ENCODE measurements around the gene MLLT3. TPM values are rescaled to one million over a fixed set of nuclear protein-coding genes. Genes with fewer than 3 reads are reported as not detected.

The MLLT3 gene
- total RNA-seq, 2 donors from 2014 or later: 37.2 to 47.1 TPM

GRCh38 chr9:20646656-20647055, 24.4 kb upstream of the MLLT3 start:
- H3K36me3 Mint-ChIP-seq (ENCODE audit: low read depth): no peaks in the 10 kb centered on the region
- peaks cover 7% of the 10 kb centered on the region for H3K4me1 Mint-ChIP-seq
- no peak overlapping the region for H3K4me3 Mint-ChIP-seq

DNA sequence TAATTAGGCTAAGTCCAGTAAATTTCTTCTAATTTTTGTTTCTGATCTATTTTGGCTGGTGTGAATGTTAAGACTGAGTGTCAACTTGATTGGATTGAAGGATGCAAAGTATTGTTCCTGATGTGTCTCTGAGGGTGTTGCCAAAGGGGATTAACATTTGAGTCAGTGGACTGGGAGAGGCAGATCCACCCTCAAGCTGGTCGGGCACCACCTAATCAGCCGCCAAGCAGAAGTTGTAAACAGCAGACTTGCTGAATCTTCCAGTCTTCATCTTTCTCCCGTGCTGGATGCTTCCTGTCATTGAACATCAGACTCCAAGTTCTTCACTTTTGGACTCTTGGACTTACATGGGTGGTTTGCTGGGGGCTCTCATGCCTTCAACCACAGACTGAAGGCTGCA, 21.4 kb upstream of the MLLT3 start:
- H3K27ac Mint-ChIP-seq: no peak overlapping the region
- peaks cover 17% of the 10 kb centered on the region for H3K4me1 Mint-ChIP-seq
- H3K4me3 Mint-ChIP-seq: no peak overlapping the region
- no peak for ATAC-seq
- H3K9me3 ChIP-seq (ENCODE audit: control insufficient read depth, low read length, poor library complexity, severe bottlenecking): no peaks in the 10 kb centered on the region
- DNase-seq: no peak
- no peaks in the 10 kb centered on the region for H3K36me3 Mint-ChIP-seq (ENCODE audit: low read depth)
- H3K27me3 Mint-ChIP-seq: peaks cover 24% of the 10 kb centered on the region

More at GRCh38 chr9:20646656-20647055, 24.4 kb upstream of the MLLT3 start:
- no peak for ATAC-seq
- DNase-seq: no peak
- H3K9me3 ChIP-seq (ENCODE audit: control insufficient read depth, low read length, poor library complexity, severe bottlenecking): no peaks in the 10 kb centered on the region
- Mint-ChIP-seq H3K27me3 (peaks cover 17% of the 10 kb centered on the region), H3K27ac (no peak overlapping the region)

DNA sequence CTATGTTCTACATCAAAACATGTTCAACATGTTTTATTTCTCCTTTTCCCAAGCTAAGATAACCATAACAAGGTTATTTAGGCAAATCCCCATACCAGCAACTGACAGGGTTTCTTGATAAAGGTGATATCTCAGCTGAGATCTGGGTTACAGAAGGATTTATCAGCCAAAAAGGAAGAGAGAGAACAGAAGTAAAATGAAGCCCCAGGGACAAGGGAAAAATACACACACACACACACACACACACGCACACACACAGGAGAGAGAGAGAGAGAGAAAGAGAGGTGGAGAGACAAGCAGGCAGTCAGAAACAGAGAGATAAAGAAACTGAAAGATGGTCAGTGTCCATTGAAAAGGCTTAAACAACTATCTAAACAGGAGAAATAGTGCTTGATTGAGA, 19.7 kb upstream of the MLLT3 start:
- Mint-ChIP-seq H3K27ac (no peak overlapping the region), H3K4me3 (no peak overlapping the region), H3K4me1 (peaks cover 19% of the 10 kb centered on the region), H3K36me3 (ENCODE audit: low read depth) (no peaks in the 10 kb centered on the region), H3K27me3 (peaks cover 16% of the 10 kb centered on the region)
- ATAC-seq (no peak), DNase-seq (no peak)
- H3K9me3 ChIP-seq (ENCODE audit: control insufficient read depth, low read length, poor library complexity, severe bottlenecking): no peaks in the 10 kb centered on the region

- ATAC-seq: peak; percentile 90
- Mint-ChIP-seq H3K27me3 (peaks cover 14% of the 10 kb centered on the region), H3K36me3 (ENCODE audit: low read depth) (no peaks in the 10 kb centered on the region), H3K4me1 (peaks cover 19% of the 10 kb centered on the region), H3K27ac (peak overlapping the region; percentile 67), H3K4me3 (peak overlapping the region; percentile 60)
- DNase-seq: peak; percentile 21 to 59 (median 43)
- H3K9me3 ChIP-seq (ENCODE audit: control insufficient read depth, low read length, poor library complexity, severe bottlenecking): no peaks in the 10 kb centered on the region
Measured at GRCh38 chr9:20640331-20641187, 18.3 kb upstream of the MLLT3 start.

DNA sequence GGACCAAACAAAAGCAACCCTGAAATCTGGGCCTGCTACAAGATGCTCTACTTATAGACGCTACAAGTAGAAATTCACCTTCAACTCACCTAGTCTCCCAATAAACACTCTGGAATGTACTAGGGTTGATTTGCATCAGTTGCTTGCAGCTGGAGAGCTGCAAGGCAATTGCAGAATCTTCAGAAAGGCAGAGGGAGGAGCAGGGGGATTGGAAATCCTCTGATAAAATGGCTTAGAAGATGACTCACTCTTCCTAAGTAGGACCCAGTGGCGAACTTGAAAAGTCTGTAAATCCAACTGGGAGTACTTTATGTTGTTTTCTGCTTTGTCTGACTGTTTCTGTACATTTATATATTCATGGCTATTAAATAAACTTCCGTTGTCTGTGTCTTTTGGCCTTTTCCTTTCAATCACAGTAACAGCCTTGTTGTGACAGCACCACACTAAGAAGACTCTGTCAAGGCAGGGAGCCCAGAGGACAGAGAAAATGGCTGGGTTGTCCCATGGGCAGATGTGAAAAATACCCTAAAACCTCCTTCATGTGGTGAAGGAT, 14.7 kb upstream of the MLLT3 start:
- DNase-seq: no peak
- H3K36me3 Mint-ChIP-seq (ENCODE audit: low read depth): no peaks in the 10 kb centered on the region
- H3K27ac Mint-ChIP-seq: no peak overlapping the region
- peaks cover 12% of the 10 kb centered on the region for H3K27me3 Mint-ChIP-seq
- no peak for ATAC-seq
- H3K4me1 Mint-ChIP-seq: peaks cover 12% of the 10 kb centered on the region
- H3K9me3 ChIP-seq (ENCODE audit: control insufficient read depth, low read length, poor library complexity, severe bottlenecking): no peaks in the 10 kb centered on the region
- H3K4me3 Mint-ChIP-seq: no peak overlapping the region

GRCh38 chr9:20634895-20635294, 12.6 kb upstream of the MLLT3 start:
- no peak overlapping the region for H3K27ac Mint-ChIP-seq
- peaks cover 2% of the 10 kb centered on the region for H3K4me1 Mint-ChIP-seq
- DNase-seq (no peak), ATAC-seq (no peak)
- H3K27me3 Mint-ChIP-seq: peaks cover 14% of the 10 kb centered on the region
- H3K36me3 Mint-ChIP-seq (ENCODE audit: low read depth): no peaks in the 10 kb centered on the region
- H3K9me3 ChIP-seq (ENCODE audit: control insufficient read depth, low read length, poor library complexity, severe bottlenecking): no peaks in the 10 kb centered on the region
- no peak overlapping the region for H3K4me3 Mint-ChIP-seq

- peaks cover 14% of the 10 kb centered on the region for H3K27me3 Mint-ChIP-seq
- no peaks in the 10 kb centered on the region for H3K36me3 Mint-ChIP-seq (ENCODE audit: low read depth)
- no peak overlapping the region for H3K4me3 Mint-ChIP-seq
- H3K4me1 Mint-ChIP-seq: peaks cover 1% of the 10 kb centered on the region
- H3K27ac Mint-ChIP-seq: no peak overlapping the region
- no peak for ATAC-seq
- no peaks in the 10 kb centered on the region for H3K9me3 ChIP-seq (ENCODE audit: control insufficient read depth, low read length, poor library complexity, severe bottlenecking)
- DNase-seq: no peak
Measured at GRCh38 chr9:20632705-20633104, 10.4 kb upstream of the MLLT3 start.

DNA sequence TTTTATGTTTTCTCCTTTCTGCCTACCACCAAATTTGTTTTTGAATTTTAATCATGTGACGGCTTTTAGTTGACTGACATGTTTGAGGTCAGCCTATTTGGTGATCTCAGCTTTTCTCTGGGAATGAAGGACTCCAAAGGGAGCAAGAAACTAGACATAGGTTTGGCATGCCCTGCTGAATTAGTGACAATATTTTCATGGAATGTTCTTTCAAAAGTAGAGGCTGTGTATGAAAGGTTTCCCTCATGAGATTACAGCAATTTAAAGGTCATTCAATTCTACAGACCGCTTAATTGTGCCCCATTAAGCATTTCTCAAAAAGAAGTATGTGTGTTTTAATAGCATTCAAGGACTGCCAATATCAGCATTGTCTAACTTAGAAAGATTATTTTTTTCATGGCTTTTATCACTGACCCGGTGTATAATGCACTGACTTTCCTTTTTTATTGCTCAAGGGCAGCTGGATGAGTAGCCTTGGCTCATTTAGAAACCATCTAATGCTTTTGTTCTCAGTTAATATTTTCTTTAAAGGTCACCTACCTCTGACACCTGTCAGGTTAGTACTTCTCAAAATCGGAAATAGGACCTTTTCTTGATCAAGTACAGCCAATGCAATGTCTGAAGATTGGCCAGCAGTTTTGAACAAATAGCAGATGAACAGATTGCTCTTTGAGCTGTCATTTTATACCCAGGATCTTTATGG, 8.1 kb upstream of the MLLT3 start:
- Mint-ChIP-seq H3K4me3 (no peak overlapping the region), H3K36me3 (ENCODE audit: low read depth) (no peaks in the 10 kb centered on the region), H3K4me1 (no peaks in the 10 kb centered on the region), H3K27ac (no peak overlapping the region), H3K27me3 (peaks cover 14% of the 10 kb centered on the region)
- DNase-seq (no peak), ATAC-seq (no peak)
- no peaks in the 10 kb centered on the region for H3K9me3 ChIP-seq (ENCODE audit: control insufficient read depth, low read length, poor library complexity, severe bottlenecking)

GRCh38 chr9:20625003-20625349, 2.7 kb upstream of the MLLT3 start:
- H3K4me3 Mint-ChIP-seq: peak overlapping the region; percentile 99
- H3K36me3 Mint-ChIP-seq (ENCODE audit: low read depth): no peaks in the 10 kb centered on the region
- H3K27ac Mint-ChIP-seq: peak overlapping the region; percentile 97
- DNase-seq: no peak
- H3K27me3 Mint-ChIP-seq: no peaks in the 10 kb centered on the region
- H3K4me1 Mint-ChIP-seq: peaks cover 30% of the 10 kb centered on the region
- no peak for ATAC-seq
- H3K9me3 ChIP-seq (ENCODE audit: control insufficient read depth, low read length, poor library complexity, severe bottlenecking): no peaks in the 10 kb centered on the region

DNA sequence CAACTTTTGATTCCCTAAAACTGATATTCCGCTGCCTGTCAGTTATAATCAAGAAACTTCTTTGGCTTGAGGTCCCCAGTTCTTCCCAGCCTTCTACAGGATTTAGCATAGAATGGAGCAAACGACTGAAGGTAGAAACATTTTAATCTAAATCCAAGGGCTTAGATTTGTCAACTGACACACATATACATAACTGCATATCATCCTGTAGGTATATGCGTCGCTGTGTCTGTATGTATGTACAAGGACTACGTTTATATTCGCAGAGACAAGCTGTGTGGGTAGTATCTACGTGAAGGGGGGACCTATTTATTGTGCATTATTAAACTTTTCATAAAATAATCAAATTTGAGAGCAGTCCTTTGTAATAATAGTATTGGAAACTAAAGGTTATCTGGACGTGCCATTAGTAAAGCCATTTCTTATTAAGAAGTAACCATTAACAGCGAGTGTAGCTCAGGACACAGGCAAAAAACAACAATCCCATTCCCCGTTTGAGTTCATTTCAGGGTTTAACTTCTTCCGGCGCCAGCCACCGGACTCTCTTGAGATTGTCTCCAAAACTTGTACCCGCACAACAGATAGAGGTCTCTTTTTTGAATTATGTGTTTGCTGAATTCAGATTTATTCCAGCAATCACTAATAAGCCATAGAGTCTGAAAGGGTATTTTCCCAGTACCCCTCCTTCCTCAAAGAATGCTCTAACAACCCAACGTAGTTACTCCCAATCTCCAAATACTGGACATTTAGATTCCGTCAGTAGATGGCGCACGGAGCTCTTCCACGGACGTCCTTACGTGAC, 2.1 kb upstream of the MLLT3 start:
- Mint-ChIP-seq H3K36me3 (ENCODE audit: low read depth) (no peaks in the 10 kb centered on the region), H3K27me3 (no peaks in the 10 kb centered on the region), H3K4me3 (peak overlapping the region; percentile 99), H3K4me1 (peaks cover 35% of the 10 kb centered on the region), H3K27ac (peak overlapping the region; percentile 97)
- ATAC-seq: no peak
- DNase-seq: peak in 1 of 3 donors; percentile 14
- no peaks in the 10 kb centered on the region for H3K9me3 ChIP-seq (ENCODE audit: control insufficient read depth, low read length, poor library complexity, severe bottlenecking)

DNA sequence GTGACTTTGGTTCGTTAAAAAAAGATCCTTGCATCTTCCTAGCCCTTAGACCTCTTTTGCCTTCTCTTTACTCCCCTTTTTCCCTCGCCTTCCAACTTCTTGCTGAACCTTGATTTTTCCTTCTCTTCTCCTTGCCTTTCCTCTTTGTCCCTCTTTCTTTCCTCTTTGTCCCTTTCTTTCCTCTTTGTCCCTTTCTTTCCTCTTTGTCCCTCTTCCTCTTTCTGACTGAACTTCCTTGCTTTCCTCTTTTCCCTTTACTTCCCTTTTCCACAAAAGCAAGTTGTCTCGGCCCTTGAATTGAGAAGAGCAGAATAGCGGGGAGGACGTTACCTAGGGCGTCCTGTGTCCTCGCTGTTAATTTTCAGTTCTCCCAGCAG, 1.4 kb upstream of the MLLT3 start:
- H3K27me3 Mint-ChIP-seq: no peaks in the 10 kb centered on the region
- H3K27ac Mint-ChIP-seq: peak overlapping the region; percentile 97
- ATAC-seq (no peak), DNase-seq (no peak)
- peak overlapping the region; percentile 99 for H3K4me3 Mint-ChIP-seq
- peaks cover 41% of the 10 kb centered on the region for H3K4me1 Mint-ChIP-seq
- H3K36me3 Mint-ChIP-seq (ENCODE audit: low read depth): no peaks in the 10 kb centered on the region
- no peaks in the 10 kb centered on the region for H3K9me3 ChIP-seq (ENCODE audit: control insufficient read depth, low read length, poor library complexity, severe bottlenecking)

DNA sequence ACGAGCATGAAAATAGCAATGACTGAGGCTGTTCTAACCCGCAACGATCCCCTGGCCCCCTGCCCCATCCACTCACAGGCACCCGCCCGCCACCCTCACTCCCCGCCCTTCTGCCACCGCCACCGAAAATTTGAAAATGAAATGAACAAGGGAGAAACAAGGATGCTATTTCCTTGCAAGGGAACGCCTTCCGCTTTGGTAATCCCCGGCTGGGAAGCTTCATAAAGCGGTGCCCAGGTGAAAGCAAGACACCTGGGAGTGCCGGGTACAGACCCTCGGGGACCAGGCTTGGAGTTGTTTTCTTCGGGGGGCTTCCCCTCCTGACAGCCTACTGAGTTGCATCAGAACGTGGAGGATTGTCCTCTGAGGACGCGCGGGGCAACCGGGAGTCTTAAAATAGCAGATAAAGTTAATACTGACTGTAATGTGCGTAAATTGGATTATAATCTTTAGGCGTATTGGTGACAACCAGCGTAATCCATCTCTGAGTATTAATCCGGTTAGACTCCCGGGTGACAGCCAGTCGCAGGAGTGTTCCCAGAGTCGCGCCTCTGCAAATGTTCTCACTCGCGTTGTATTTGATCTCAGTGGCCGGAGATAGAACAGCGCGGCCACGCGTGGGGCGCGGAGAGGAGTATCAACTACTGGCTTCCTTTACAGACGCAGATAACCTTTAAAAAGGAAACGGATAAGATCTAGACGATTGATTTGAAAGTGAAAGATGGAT, 885 bp upstream of the MLLT3 start:
- Mint-ChIP-seq H3K4me1 (peaks cover 44% of the 10 kb centered on the region), H3K27ac (peak overlapping the region; percentile 97), H3K4me3 (peak overlapping the region; percentile 99), H3K27me3 (no peaks in the 10 kb centered on the region), H3K36me3 (ENCODE audit: low read depth) (no peaks in the 10 kb centered on the region)
- H3K9me3 ChIP-seq (ENCODE audit: control insufficient read depth, low read length, poor library complexity, severe bottlenecking): no peaks in the 10 kb centered on the region
- ATAC-seq (peak; percentile 41), DNase-seq (peak; percentile 39 to 53 (median 49))
